GM23248 (cell line): ENCODE results near the gene SCYGR3.

Source experiments
- EZH2 ChIP-seq: fragments of 200-600 bp; sonication (generic); IDR thresholded peaks from 2 replicates; pipeline ENCODE4 v1.6.1; 2018; ENCODE audit warnings: antibody characterized with exemption, mild to moderate bottlenecking; ENCODE audit not compliant: insufficient read depth, poor library complexity, severe bottlenecking
- EZH2phosphoT487 ChIP-seq: fragments of 200-600 bp; sonication (generic); IDR thresholded peaks from 2 replicates; pipeline ENCODE4 v1.6.1; 2018; ENCODE audit warnings: antibody characterized with exemption, moderate library complexity, mild to moderate bottlenecking, low read depth; ENCODE audit not compliant: insufficient read depth

DNA sequence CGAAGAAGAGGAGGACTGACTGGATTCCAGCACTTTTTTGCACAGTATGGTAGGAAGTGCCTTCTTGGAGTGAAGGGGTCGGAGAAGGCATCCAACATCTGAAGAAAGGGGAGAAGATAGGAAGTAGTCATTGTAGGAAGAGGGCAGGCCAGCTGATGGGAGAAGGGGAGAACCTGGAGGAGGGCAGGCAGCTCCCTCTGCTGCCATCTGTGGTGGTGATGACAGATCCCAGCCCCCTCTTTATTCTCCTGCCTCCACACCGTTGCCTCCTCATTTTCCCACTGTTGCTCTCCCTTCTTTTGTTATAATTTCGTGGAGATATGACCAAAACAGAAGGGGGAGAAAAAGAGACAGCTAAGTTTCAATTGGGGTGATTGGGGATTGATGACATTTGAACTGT lies 18.8 kb downstream of the SCYGR3 start:
- TF ChIP-seq EZH2 (no peak), EZH2phosphoT487 (no peak)
